Tibial nerve (tissue), 4 donors: ENCODE data around the gene TMEM131L. TPM values are rescaled to one million over a fixed set of nuclear protein-coding genes. Genes with fewer than 3 reads are reported as not detected.
"Not testable (repeated sequence)": the region's sequence is repeated elsewhere in the genome, so short reads cannot be mapped to it uniquely, and the experiment has no call there.

Experiments
- DNase-seq, 2 donors: peaks; one replicate each; pipeline ENCODE4 v3.0.0-alpha.2; 2019; ENCODE audit warnings: low spot score in 2 of 2
- H3K27ac ChIP-seq, 4 donors: fragments of 200-600 bp; sonication (generic) in 3 of 4; one replicate each; pipeline ENCODE4 v1.5.1; 2017 to 2019; ENCODE audit warnings: mild to moderate bottlenecking in 1 of 4
- H3K27me3 ChIP-seq, 2 donors: fragments of 200-600 bp; sonication (generic) in 1 of 2; one replicate each; pipeline versions ENCODE4 v1.5.1 to v1.6.0; 2017 to 2019
- H3K36me3 ChIP-seq, 3 donors: fragments of 200-600 bp; sonication (generic); one replicate each; pipeline ENCODE4 v1.5.1; 2018 to 2019
- H3K4me1 ChIP-seq, 4 donors: fragments of 200-600 bp; sonication (generic) in 3 of 4; one replicate each; pipeline ENCODE4 v1.5.1; 2017 to 2019
- H3K4me3 ChIP-seq, 4 donors: fragments of 200-600 bp; sonication (generic) in 3 of 4; one replicate each; pipeline ENCODE4 v1.5.1; 2017 to 2019; ENCODE audit warnings: mild to moderate bottlenecking in 1 of 4, moderate library complexity in 1 of 4
- H3K9me3 ChIP-seq, 4 donors: fragments of 200-600 bp; sonication (generic) in 3 of 4; one replicate each; pipeline ENCODE4 v1.5.1; 2017 to 2019
- EP300 ChIP-seq, 2 donors: sonication (generic); formaldehyde crosslinking; IDR thresholded peaks; one replicate each; pipeline ENCODE4 v1.6.1; 2017; ENCODE audit warnings: antibody characterized with exemption in 2 of 2, mild to moderate bottlenecking in 1 of 2
- POLR2A ChIP-seq, 2 donors: fragments of 450-650 bp; IDR thresholded peaks; one replicate each; pipeline ENCODE4 v1.6.1; 2017; ENCODE audit warnings: antibody characterized with exemption in 2 of 2, mild to moderate bottlenecking in 2 of 2, moderate library complexity in 2 of 2
- WGBS, 2 donors: methylation state at CpG; one replicate each; pipeline ENCODE4 v1.1.5; 2018; 5-methylcytosine and 5-hydroxymethylcytosine counted together
- total RNA-seq, 4 donors: library from RNA; depleted of rRNA; stranded (reverse); fragments of >200 nt; gene quantifications; one replicate each; pipeline ENCODE4 v1.1.0, GENCODE V29; 2016
- TF ChIP-seq, protein P1 (sequence below), 5 experiments: fragments of 200-600 bp in 3 of 5; fragments of 450-650 bp in 2 of 5; sonication (generic) in 3 of 5; IDR thresholded peaks; one replicate each; pipeline ENCODE4 v1.5.1; 2016 to 2019; ENCODE audit warnings: antibody characterized with exemption in 5 of 5, mild to moderate bottlenecking in 3 of 5, moderate library complexity in 2 of 5

TMEM131L gene
- total RNA-seq, 4 donors from 2014 or later: 8.7 to 19.9 (median 12.1) TPM

DNA sequence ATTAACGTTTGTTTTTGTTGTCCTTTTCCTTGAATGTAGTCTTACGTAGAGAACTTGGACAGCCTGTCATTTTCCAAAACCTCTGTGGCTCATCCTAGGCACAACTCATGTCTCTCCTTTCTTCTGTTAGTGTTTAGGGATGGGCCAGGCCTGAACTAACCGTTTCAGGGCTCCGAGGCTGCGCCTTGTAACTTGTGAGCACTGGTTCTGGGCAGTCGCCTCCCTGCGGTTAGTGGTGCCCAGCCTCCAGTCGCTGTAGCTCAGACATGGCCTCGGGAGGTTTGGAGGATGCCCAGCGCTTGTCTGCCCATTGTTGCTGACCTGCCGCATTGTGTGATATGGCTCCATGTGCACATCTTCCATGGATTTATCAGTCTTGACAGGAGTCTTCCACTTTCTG lies 32.8 kb downstream of the TMEM131L start:
- peaks cover 0 to 24% (median 10%) of the 10 kb centered on the region in 4 donors for H3K4me1 ChIP-seq
- 75 to 79% methylated on average over 11 of the region's 11 CpGs for WGBS, 2 donors
- TF ChIP-seq POLR2A (IDR thresholded peaks at IDR 0.05): no peak
- no peak for TF ChIP-seq EP300 (IDR thresholded peaks at IDR 0.05)
- TF ChIP-seq, protein P1, sequence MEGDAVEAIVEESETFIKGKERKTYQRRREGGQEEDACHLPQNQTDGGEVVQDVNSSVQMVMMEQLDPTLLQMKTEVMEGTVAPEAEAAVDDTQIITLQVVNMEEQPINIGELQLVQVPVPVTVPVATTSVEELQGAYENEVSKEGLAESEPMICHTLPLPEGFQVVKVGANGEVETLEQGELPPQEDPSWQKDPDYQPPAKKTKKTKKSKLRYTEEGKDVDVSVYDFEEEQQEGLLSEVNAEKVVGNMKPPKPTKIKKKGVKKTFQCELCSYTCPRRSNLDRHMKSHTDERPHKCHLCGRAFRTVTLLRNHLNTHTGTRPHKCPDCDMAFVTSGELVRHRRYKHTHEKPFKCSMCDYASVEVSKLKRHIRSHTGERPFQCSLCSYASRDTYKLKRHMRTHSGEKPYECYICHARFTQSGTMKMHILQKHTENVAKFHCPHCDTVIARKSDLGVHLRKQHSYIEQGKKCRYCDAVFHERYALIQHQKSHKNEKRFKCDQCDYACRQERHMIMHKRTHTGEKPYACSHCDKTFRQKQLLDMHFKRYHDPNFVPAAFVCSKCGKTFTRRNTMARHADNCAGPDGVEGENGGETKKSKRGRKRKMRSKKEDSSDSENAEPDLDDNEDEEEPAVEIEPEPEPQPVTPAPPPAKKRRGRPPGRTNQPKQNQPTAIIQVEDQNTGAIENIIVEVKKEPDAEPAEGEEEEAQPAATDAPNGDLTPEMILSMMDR (IDR thresholded peaks at IDR 0.05): no peak

DNA sequence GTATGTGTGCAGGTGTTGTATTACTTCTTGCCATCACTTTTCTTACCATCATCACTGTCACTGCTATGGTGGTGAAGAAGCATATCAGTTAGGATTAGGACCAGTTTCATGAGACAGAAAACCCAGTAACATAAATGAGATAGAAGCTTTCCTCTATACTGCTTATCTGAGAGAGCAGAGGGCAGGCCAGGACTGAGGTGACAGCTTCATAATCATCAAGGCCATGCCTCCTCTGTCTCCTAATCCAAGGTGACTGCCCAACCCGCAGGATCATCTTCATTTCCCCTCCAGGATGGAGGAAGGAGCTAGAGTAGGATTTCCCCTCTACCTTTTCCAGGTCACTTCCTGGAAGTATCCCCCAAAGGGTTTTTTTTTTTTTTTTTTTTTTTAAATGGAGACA lies 35.4 kb downstream of the TMEM131L start:
- Histone ChIP-seq H3K4me3 (no peak overlapping the region), H3K27ac (no peak overlapping the region), H3K4me1 (peaks cover 0 to 24% (median 10%) of the 10 kb centered on the region in 4 donors), H3K9me3 (no peaks in the 10 kb centered on the region), H3K36me3 (no peaks in the 10 kb centered on the region), H3K27me3 (no peaks in the 10 kb centered on the region)
- no peak for DNase-seq
- WGBS, 2 donors: 74 to 100% methylated on average over 1 of the region's 1 CpG
- TF ChIP-seq, protein P1 (IDR thresholded peaks at IDR 0.05): no peak
- no peak for TF ChIP-seq POLR2A (IDR thresholded peaks at IDR 0.05)
- no peak for TF ChIP-seq EP300 (IDR thresholded peaks at IDR 0.05)

More for the DNA sequence above, 32.8 kb downstream of the TMEM131L start:
- no peak for DNase-seq
- Histone ChIP-seq H3K36me3 (no peaks in the 10 kb centered on the region), H3K4me3 (no peak overlapping the region), H3K27ac (peak overlapping the region in 2 of 4 donors; percentile 24 to 48), H3K27me3 (no peaks in the 10 kb centered on the region), H3K9me3 (no peaks in the 10 kb centered on the region)

DNA sequence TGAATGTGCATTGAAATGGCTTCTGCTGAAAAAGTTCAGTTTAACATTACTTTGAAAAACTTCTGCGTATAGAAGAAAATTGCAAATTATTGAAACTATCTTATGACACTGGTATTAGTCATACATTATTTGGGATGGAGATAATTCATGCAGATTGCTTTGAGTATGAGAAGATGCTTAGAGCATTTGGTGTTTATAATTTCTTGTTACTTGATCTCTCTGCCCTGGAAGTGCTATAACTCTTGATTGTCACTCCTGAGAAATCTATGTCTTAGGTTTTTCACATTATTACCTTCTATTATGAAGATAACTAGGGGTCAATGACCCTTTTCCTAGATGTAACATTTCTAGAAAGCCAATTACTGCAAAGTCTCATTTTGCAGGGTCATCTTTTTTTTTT lies 36.4 kb downstream of the TMEM131L start:
- H3K9me3 ChIP-seq: no peaks in the 10 kb centered on the region
- 89 to 96% methylated on average over 1 of the region's 1 CpG for WGBS, 2 donors
- TF ChIP-seq EP300 (IDR thresholded peaks at IDR 0.05) (no peak), POLR2A (IDR thresholded peaks at IDR 0.05) (no peak)
- TF ChIP-seq, protein P1 (IDR thresholded peaks at IDR 0.05): no peak
- peaks cover 0 to 25% (median 10%) of the 10 kb centered on the region in 4 donors for H3K4me1 ChIP-seq
- H3K4me3 ChIP-seq: no peak overlapping the region
- H3K27me3 ChIP-seq: no peaks in the 10 kb centered on the region
- H3K36me3 ChIP-seq: no peaks in the 10 kb centered on the region
- no peak for DNase-seq
- H3K27ac ChIP-seq: no peak overlapping the region

DNA sequence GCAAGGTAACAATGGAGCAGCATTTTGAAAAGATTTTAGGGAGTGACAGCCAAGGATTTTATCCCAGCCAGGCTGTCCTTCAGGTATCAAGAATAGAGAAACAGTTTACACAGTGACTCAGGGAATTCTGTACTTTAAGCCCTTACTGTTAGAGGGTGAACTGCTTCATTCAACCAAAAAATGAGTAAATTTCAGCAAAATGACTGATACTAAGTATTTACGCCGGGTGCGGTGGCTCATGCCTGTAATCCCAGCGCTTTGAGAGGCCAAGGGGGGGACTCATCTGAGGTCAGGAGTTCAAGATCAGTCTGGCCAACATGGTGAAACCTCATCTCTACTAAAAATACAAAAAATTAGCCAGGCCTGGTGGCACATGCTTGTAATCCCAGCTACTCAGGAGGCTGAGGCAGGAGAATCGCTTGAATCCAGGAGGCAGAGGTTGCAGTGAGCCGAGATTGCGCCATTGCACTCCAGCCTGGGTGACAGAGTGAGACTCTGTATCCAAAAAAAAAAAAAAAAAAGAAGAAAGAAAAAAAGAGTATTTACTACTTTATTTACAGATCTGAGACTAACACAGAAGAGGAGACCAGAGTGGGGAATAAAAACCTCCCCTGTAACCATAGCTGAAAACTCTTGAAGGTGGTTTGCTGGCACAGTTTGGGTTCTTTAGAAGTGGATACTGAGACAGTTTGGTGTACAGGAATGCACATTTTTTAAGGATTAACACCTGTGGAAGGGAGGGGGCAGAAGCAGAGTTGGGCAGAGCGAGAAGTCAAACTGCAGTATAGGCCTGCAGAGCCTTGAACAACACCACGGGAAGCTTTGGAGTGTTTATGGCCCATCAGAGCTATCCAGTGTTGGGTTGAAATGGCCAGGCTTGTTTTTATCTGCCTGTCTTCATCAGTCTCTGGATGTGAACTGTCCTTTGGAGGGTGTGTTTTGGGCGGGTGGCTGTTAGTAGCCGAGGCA lies 40.5 kb downstream of the TMEM131L start:
- Histone ChIP-seq H3K36me3 (no peaks in the 10 kb centered on the region), H3K27me3 (no peaks in the 10 kb centered on the region), H3K4me1 (peaks cover 0 to 10% (median 0%) of the 10 kb centered on the region in 4 donors), H3K9me3 (no peaks in the 10 kb centered on the region), H3K27ac (peak overlapping the region in 1 of 4 donors; percentile 25), H3K4me3 (no peak overlapping the region)
- no peak for TF ChIP-seq POLR2A (IDR thresholded peaks at IDR 0.05)
- no peak for DNase-seq
- WGBS, 2 donors: 85% methylated on average over 11 of the region's 11 CpGs

DNA sequence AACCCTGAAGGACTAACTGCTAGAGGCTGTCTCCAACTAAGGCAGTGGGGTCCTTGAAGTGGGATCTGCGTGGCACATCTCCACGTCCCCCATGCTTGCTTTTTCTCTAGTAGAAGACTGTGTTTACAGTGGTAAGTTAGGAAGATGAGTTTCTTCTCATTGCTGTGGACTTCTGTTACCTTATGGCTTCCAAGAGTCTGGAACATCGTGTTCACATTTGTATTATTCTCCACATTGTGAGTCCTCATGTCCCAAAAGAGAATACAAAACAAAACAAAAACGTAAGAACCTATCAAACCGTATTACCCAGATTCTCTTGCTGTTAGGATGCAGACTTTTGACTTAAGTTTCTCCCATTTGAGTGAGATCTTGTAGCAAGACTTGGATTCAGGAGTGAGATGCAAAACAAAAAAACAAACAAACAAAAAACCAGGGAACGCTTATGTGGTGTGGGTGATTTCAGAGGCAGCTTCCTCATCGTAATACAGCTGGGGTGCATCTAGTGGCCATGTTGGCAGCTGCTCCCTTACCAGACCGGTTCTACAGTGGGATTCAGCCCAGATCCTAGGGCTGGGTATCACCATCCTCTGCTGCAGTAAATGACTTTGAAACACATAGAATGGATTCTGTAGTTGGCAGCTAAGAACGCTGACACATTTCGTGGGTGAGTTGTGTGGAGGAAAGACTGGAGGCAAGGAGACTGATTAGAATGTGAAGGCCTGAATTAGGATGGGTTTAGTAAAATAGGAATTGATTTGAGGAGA lies 41.3 kb downstream of the TMEM131L start:
- no peaks in the 10 kb centered on the region for H3K36me3 ChIP-seq
- H3K27ac ChIP-seq: peak overlapping the region in 1 of 4 donors; percentile 25
- no peak for TF ChIP-seq POLR2A (IDR thresholded peaks at IDR 0.05)
- TF ChIP-seq, protein P1 (IDR thresholded peaks at IDR 0.05): no peak
- TF ChIP-seq EP300 (IDR thresholded peaks at IDR 0.05): no peak
- no peaks in the 10 kb centered on the region for H3K27me3 ChIP-seq
- H3K4me1 ChIP-seq: peaks cover 0 to 10% (median 3%) of the 10 kb centered on the region in 4 donors
- no peaks in the 10 kb centered on the region for H3K9me3 ChIP-seq
- 84 to 89% methylated on average over 10 of the region's 10 CpGs for WGBS, 2 donors
- DNase-seq: no peak
- H3K4me3 ChIP-seq: no peak overlapping the region

DNA sequence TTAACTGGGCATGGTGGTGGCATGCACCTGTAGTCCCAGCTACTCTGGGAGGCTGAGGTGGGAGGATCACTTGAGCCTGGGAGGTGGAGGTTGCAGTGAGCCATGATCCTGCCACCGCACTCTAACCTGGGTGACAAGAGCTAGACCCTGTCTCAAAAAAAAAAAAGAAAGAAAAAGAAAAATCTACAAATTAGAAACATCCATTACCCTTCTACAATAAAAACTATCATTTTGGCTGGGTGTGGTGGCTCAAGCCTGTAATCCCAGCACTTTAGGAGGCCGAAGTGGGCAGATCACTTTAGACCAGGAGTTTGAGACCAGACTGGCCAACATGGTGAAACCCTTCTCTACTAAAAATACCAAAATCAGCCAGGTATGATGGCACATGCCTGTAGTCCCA lies 43.1 kb downstream of the TMEM131L start:
- 96 to 100% methylated on average over 2 of the region's 2 CpGs for WGBS, 2 donors
- not testable (repeated sequence) for DNase-seq, H3K9me3 ChIP-seq

More for the DNA sequence above, 43.1 kb downstream of the TMEM131L start:
- peaks cover 0 to 24% (median 11%) of the 10 kb centered on the region in 4 donors for H3K4me1 ChIP-seq
- H3K4me3 ChIP-seq, H3K27me3 ChIP-seq, H3K27ac ChIP-seq, H3K36me3 ChIP-seq: not testable (repeated sequence)
